HUDEP-2 (cell line): Measurements from ENCODE around the gene IDI2.
A peak's percentile ranks its signal among the peaks of the same experiment; 100 is the strongest.
"Not testable (repeated sequence)": the region's sequence is repeated elsewhere in the genome, so short reads cannot be mapped to it uniquely, and the experiment has no call there.

ENCODE experiments used
- DNase-seq, 76 experiments: peaks; one replicate each; lab custom pipeline; 2025; ENCODE audit not compliant: unreplicated experiment in 76 of 76; lab: John Stamatoyannopoulos, UW

IDI2 gene

GRCh38 chr10:1009947-1010346, 15.7 kb downstream of the IDI2 start:
- not testable (repeated sequence) for DNase-seq

GRCh38 chr10:1009071-1009494, 16.6 kb downstream of the IDI2 start:
- DNase-seq = peak in 71 of 76 experiments; percentile 2 to 77 (median 39)

GRCh38 chr10:1007583-1007982, 18.1 kb downstream of the IDI2 start:
- no peak for DNase-seq

GRCh38 chr10:1006573-1006972, 19.1 kb downstream of the IDI2 start:
- no peak for DNase-seq

- no peak for DNase-seq
Observed at GRCh38 chr10:1003884-1004670, 21.6 kb downstream of the IDI2 start.

GRCh38 chr10:1002425-1003006, 23.1 kb downstream of the IDI2 start:
- DNase-seq = no peak

GRCh38 chr10:997266-998022, 28.2 kb downstream of the IDI2 start:
- no peak for DNase-seq

- no peak for DNase-seq
Observed at GRCh38 chr10:996031-996430, 29.6 kb downstream of the IDI2 start.

- no peak for DNase-seq
Observed at GRCh38 chr10:995559-995926, 30.1 kb downstream of the IDI2 start.

- DNase-seq = no peak
Observed at GRCh38 chr10:994836-995558, 30.7 kb downstream of the IDI2 start.

- DNase-seq = no peak
Observed at GRCh38 chr10:992871-993270, 32.8 kb downstream of the IDI2 start.

- DNase-seq = no peak
Observed at GRCh38 chr10:992467-992866, 33.2 kb downstream of the IDI2 start.

GRCh38 chr10:990808-991207, 34.9 kb downstream of the IDI2 start:
- DNase-seq = no peak

- peak in 2 of 76 experiments; percentile 15 to 46 for DNase-seq
Observed at GRCh38 chr10:988667-989545, 36.8 kb downstream of the IDI2 start.

GRCh38 chr10:987870-988666, 37.6 kb downstream of the IDI2 start, which contains the start of gene GTPBP4:
Gene GTPBP4, plus strand, starts transcription at chr10:988434. Its CDS starts 46 bp downstream, at chr10:988480.
- peak in 75 of 76 experiments; percentile 54 to 98 (median 93) for DNase-seq

GRCh38 chr10:987620-987869, 38.1 kb downstream of the IDI2 start:
- DNase-seq = no peak

GRCh38 chr10:986881-987619, 38.6 kb downstream of the IDI2 start:
- peak in 3 of 76 experiments; percentile 4 to 32 (median 11) for DNase-seq

- peak in 33 of 76 experiments; percentile 4 to 61 (median 26) for DNase-seq
Observed at GRCh38 chr10:986137-986825, 39.4 kb downstream of the IDI2 start.
